ENCODE measurements around the gene OR8B12.

Gene OR8B12

DNA sequence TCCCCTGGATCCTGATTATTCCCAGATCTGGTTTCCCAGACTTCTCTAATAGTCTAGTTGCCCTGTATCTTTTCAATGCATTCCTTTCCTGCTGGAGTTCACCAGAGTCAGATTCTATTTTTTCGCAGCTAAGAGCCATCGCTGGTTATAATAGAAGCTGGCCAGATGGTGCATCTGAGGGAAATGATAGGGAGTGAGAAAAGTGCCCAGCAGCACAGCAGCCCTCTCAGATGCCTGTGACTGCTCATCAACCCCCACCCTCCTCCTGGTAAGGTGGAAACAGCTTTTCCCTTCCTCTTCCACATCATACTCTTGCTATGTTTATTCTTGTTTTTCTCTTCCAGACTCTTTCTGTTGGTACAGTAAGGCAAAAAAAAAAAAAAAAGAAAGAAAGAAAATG, 39.1 kb upstream of the OR8B12 start:
- no peak for DNase-seq (ENCODE audit: extremely low spot score)
- ChIA-PET CTCF (interaction anchor here (0.8 to 2.0 kb wide), 4 partner anchors 8 to 514 kb away, joined by 3 to 5 read pairs (median 4); no protein-coding TSS in a partner anchor), POLR2A (no interaction called here)
- TF ChIP-seq, protein P1, sequence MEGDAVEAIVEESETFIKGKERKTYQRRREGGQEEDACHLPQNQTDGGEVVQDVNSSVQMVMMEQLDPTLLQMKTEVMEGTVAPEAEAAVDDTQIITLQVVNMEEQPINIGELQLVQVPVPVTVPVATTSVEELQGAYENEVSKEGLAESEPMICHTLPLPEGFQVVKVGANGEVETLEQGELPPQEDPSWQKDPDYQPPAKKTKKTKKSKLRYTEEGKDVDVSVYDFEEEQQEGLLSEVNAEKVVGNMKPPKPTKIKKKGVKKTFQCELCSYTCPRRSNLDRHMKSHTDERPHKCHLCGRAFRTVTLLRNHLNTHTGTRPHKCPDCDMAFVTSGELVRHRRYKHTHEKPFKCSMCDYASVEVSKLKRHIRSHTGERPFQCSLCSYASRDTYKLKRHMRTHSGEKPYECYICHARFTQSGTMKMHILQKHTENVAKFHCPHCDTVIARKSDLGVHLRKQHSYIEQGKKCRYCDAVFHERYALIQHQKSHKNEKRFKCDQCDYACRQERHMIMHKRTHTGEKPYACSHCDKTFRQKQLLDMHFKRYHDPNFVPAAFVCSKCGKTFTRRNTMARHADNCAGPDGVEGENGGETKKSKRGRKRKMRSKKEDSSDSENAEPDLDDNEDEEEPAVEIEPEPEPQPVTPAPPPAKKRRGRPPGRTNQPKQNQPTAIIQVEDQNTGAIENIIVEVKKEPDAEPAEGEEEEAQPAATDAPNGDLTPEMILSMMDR (IDR thresholded peaks at IDR 0.05; ENCODE audit: control extremely low read depth, extremely low read depth, low read depth, missing control alignments): no peak

GRCh38 chr11:124581817-124582216, 38.4 kb upstream of the OR8B12 start:
- ChIA-PET CTCF (interaction anchor here (2.0 kb wide), 1 partner anchor 180 kb away, joined by 4 read pairs; no protein-coding TSS in a partner anchor), POLR2A (no interaction called here)
- no peak for DNase-seq (ENCODE audit: extremely low spot score)
- TF ChIP-seq, protein P1 (IDR thresholded peaks at IDR 0.05; ENCODE audit: control extremely low read depth, extremely low read depth, low read depth, missing control alignments): no peak

GRCh38 chr11:124578761-124579160, 35.3 kb upstream of the OR8B12 start:
- TF ChIP-seq, protein P1 (IDR thresholded peaks at IDR 0.05; ENCODE audit: control extremely low read depth, extremely low read depth, low read depth, missing control alignments): no peak
- CTCF ChIA-PET: interaction anchor here (1.2 kb wide), 1 partner anchor 177 kb away, joined by 3 read pairs; no protein-coding TSS in a partner anchor
- POLR2A ChIA-PET: no interaction called here
- no peak for DNase-seq (ENCODE audit: extremely low spot score)

GRCh38 chr11:124577716-124578427, 34.4 kb upstream of the OR8B12 start:
- POLR2A ChIA-PET: no interaction called here
- no peak for DNase-seq (ENCODE audit: extremely low spot score)
- CTCF ChIA-PET: interaction anchor here (1.1 to 1.5 kb wide), 3 partner anchors 8 to 508 kb away, joined by 3 to 13 read pairs (median 3); no protein-coding TSS in a partner anchor

DNA sequence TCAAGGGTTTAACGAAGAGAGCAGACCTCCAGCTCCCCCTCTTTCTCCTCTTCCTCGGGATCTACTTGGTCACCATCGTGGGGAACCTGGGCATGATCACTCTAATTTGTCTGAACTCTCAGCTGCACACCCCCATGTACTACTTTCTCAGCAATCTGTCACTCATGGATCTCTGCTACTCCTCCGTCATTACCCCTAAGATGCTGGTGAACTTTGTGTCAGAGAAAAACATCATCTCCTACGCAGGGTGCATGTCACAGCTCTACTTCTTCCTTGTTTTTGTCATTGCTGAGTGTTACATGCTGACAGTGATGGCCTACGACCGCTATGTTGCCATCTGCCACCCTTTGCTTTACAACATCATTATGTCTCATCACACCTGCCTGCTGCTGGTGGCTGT, 26.7 kb upstream of the OR8B12 start:
- ChIA-PET CTCF (no interaction called here), POLR2A (no interaction called here)

More at GRCh38 chr11:124577716-124578427, 34.4 kb upstream of the OR8B12 start:
- TF ChIP-seq, protein P1 (IDR thresholded peaks at IDR 0.05; ENCODE audit: control extremely low read depth, extremely low read depth, low read depth, missing control alignments): no peak

DNA sequence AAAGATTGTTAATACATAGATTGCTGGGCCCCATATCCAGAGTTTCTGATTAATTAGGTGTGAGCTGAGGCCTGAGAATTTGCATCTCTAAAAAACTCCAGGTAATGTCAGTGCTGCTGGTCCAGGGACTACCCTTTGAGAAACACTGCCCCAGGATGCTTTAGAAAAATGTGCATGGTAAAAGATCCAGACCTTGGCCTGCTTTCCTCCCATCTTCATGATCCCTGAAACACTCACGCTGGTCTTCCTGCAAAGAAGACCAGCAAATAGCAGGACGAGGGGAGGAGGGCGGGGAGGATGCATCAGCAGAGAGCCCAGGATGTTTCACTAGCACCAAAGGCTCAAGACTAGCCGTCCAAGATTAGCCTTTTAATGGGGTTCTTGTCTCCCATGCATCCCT, 26.2 kb upstream of the OR8B12 start, which contains the start of gene OR8A1:
Gene OR8A1, plus strand, starts transcription at position 301 of the 400 bp plus-strand sequence. CDS start 123 bp downstream, outside the sequence.
- ChIA-PET CTCF (no interaction called here), POLR2A (no interaction called here)
- TF ChIP-seq, protein P1 (IDR thresholded peaks at IDR 0.05; ENCODE audit: control extremely low read depth, extremely low read depth, low read depth, missing control alignments): no peak
- DNase-seq (ENCODE audit: extremely low spot score): no peak

More for the DNA sequence above, 26.7 kb upstream of the OR8B12 start:
- TF ChIP-seq, protein P1 (IDR thresholded peaks at IDR 0.05; ENCODE audit: control extremely low read depth, extremely low read depth, low read depth, missing control alignments): no peak
- DNase-seq (ENCODE audit: extremely low spot score): no peak

Measured in GM10248 (cell line).